Activated CD8-positive, alpha-beta memory T cell treated with anti-CD3 and anti-CD28 coated beads, Interleukin-2, amount 50 U/mL, for 24 hours (primary cell): Measurements from ENCODE around the gene HIVEP2.

Experiments
- DNase-seq: peaks from one replicate; pipeline ENCODE4 v3.0.0-alpha.2; 2020; ENCODE audit errors: extremely low read depth

The HIVEP2 gene

DNA sequence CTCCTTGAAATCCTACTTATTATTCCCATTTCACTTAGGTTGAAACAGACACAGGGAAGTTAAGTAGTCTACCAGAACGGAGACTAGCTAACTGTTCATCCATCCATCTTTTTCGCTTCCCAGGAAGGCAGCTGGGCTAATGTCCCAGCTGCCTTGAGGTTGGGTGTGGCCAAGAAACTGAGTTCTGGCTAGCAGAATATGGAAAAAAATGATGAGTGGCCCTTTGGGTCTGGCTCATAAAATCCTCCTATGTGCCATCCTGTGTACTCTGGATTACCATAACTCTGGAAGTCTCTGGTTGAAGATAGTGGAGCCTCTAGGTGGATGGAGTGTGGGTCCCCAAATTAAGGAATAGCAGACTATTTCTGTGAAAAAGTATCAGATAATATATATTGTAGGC, 206.2 kb downstream of the HIVEP2 start:
- DNase-seq, result no peak

DNA sequence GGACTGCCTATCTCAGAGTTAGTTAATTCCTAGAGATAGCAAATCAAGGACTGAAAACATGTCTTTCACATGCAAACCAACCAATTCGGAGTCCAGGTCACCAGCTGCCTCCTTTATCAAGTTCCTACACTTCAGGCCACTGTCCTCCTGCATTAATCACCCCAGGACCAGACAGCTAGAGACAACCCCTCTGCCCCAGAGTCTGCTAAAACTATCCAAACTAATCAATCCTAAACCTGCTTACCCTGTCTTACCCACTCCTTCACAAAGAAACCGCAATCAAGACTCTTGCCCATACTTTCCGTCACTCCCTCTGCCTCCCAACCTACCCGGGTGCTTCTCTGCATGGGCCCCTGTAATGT, 207.0 kb downstream of the HIVEP2 start:
- no peak for DNase-seq

DNA sequence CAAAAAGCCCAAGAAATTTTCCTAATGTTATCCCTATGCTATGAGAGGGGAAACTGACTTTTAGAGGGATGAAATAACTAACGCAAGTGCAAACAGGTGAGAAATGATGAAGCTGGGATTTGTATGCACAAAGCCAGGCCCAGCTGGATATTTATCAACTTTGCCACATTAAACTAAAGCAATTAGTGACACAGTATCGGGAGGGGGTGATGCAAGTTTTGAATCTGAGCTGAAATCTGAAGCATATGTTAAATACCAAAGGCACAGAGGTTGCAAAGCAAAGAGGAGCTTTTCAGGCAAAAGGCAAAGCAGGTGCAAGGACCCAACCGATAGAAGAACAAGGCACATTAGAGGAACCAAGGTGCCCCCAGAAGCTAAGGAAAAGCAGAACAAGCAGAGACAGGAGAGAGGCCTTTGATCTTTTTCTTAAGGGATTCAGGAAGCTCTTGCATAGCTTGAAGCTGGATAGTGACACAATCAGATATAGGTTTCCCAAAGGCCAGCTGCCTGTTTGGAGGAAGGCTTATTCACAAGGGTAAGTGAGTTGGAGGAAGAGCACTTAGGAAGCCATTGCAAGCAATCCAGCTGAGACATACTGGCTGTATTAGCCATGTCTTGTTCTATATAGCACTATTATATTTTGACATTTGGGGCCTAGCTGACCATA, 207.5 kb downstream of the HIVEP2 start:
- DNase-seq, result no peak

DNA sequence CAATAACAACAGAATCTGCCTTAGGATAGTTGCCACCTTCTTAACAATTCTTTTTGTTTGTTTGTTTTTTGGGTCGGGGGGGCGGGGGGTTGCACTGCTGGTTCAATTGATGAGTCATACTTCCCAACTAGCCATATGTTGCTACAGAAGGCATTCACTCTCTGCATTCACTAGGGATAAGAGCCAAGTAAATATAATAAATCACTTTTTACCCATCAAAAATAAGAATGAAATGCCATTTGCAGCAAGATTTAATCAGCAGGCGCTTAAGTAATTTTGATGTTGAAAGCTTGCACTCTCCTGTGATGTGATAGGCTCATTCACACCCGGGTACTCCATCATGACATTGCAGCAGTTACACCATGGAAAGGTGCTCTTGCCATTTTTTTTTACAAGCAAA, 209.8 kb downstream of the HIVEP2 start:
- DNase-seq, result no peak

DNA sequence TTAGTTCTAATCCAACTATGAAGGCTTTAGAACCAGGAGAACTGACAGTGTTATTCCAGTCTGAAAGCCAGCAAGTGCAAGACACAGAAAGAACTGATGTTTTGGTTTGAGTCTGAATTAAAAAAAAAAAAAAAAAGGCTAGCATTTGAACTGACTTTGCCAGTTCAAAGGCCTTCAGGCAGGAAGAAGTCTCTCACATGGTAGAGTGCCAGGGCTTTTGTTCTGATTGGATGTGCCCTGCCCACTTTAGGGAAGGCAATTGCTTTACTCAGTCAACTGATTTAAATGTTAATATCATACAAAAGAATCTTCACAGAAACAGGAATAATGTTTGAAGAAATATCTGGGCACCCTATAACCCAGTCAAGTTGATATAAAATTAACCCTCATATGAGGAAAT, 212.2 kb downstream of the HIVEP2 start:
- no peak for DNase-seq

DNA sequence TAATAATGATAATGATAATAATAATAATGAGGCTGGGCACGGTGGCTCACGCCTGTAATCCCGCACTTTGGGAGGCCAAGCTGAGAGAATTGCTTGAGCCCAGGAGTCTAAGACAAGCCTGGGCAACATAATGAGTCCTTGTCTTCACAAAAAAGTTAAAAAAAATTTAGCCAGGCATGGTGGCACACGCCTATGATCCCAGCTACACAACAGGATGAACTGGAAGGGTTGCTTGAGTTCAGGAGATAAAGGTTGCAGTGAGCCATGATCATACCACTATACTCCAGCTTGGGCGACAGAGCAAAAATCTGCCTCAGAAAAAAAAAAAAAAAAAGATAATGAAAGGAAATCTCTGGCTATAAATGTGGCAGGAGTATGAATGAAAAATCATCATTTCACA, 213.4 kb downstream of the HIVEP2 start:
- no peak for DNase-seq

DNA sequence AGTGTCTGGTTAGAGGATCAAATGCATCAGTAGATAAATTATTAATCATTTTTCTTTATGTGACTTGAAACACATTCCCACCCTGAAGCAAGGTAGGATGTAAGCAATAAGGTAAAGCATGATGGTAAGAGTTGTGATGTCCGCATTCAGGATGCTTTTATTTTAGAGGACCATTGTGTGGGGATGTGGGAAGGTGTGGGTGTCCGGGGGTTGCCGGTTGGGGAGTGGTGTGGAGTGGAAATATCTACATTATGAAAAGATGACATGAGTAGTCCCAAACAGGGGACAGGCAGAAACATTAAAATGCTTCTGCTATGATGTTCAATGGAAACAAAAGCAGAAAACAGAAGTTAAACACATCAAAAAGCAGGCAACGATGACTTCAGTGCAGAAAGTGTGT, 215.4 kb downstream of the HIVEP2 start:
- no peak for DNase-seq

DNA sequence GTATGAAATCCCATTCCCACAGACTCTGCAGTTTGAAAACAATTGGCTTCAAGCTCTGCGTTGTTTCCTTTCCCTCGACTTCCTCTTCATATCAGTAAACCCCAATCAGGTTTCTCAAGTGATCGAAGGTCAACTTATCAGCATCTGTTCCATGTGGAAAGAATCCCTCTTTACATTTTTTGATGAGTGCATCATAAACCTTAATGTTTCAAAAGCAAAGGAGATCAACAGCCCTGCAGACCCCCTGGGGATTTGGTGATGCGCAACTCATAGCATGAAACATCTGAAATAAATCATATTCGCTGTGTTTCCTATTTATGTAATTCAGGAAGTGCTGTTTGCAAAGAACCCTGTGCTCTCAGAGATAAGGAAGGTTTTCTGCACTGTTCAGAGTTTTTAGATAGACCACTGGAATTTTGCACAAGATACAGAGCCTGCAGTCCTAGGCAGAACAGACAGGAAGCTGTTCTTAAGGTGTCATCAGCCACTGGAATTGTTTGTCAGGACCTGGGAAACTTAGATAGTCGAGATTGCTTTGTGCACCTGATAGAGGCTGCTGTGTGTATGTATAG, 216.0 kb downstream of the HIVEP2 start:
- DNase-seq, result no peak

DNA sequence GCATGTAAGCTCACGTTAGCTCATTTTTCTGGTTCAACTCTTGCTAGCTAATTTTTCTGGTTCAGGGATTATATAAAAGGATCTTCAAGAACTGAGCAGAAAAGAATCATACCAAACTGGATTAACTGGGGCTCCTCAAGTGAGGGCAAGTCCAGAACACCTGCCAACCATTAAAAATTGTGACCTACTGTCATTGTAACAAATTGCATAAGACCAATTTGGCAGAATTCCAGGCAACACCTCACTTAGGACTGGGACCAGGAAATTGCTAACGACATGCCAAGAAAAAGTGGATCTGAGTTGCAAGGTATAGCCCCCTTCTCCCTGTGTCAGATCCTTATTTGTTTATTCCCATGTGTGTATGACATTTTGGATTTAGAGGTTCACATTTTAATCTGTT, 216.6 kb downstream of the HIVEP2 start:
- no peak for DNase-seq

DNA sequence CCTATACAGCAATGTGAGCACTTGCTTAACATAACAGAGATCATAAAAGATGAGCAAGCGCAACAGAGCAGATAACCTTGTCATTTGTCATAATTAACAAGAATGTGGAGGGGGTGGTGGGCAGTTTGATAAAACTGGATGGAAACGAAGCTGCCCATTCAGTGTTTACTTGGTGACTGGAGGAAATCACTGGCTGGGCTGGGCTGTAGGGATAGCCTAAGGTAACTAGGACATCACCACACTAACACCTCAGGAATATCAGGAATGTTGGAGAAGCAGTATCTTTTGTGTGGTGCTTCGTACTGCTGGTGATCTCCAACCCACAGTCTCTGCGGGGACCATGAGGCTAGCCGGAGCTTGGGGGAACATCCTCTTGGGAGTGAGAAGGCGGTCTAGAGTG, 218.4 kb downstream of the HIVEP2 start:
- DNase-seq, result no peak

DNA sequence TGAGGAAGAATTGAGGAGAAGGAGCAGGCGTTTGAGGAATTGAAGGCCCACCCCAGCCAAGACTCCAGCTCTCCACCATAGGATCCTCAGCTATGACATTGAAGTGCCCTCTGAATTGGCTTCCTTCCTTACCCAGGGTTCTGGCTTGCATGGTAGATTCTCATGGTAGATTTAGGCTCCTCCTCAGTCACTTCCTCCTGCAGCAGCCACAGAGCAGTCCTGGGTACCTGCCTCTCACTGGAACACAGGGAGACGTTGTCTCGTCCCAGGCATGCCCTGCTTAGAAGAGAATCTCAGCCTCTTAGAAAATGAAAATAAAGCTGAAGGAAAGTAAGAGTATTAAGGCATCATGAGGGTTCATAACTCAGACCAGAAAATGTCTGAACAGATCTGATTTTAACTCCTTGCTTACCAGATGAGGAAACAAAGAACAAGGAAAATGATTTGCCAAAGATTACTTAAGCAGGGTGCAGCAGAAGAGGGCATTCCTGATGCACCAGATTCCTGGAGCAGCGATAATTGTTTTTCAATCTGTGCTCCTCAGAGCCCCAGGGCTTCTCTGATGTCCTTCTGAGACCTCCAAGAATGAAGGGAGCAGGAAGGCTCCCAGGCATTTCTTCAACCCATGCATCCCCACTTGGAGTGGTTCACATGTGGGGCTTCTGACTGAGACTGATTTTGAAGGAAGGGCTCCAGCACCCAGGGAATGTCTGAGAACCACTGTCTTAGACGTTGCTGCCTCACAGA, 219.8 kb downstream of the HIVEP2 start:
- no peak for DNase-seq

DNA sequence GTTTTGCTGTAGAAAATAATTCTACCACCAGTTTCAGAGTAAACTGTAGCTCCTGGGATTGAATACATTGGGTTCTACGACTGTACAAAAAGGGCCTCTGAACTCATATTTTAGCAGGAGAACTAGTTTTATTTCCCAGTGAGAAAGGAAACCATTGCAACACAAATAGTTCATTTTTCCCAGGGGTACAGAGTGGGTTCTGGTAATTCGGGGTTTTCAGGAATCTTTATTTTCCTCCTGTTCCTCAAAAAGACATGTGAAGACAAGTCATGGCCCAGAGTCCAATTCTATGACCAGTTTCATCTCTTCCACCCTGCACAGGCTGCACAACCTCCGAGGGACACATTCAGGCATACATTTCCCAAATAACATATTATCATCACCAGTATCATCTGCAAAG, 222.1 kb downstream of the HIVEP2 start:
- no peak for DNase-seq

DNA sequence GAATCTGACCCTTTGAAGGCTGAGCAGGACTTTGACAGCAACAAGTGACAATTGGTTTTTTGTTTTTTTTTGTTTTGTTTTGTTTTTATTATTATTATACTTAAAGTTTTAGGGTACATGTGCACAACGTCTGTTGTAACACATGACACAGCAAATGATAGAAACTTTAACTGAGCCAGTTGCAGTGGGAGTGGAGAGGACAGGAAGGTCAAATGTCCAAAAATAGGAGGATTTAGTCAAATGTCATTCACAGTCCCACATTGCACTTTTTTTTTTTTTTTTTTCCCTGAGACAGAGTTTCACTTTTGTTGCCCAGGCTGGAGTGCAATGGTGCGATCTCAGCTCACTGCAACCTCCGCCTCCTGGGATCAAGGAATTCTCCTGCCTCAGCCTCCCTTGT, 223.0 kb downstream of the HIVEP2 start:
- no peak for DNase-seq

DNA sequence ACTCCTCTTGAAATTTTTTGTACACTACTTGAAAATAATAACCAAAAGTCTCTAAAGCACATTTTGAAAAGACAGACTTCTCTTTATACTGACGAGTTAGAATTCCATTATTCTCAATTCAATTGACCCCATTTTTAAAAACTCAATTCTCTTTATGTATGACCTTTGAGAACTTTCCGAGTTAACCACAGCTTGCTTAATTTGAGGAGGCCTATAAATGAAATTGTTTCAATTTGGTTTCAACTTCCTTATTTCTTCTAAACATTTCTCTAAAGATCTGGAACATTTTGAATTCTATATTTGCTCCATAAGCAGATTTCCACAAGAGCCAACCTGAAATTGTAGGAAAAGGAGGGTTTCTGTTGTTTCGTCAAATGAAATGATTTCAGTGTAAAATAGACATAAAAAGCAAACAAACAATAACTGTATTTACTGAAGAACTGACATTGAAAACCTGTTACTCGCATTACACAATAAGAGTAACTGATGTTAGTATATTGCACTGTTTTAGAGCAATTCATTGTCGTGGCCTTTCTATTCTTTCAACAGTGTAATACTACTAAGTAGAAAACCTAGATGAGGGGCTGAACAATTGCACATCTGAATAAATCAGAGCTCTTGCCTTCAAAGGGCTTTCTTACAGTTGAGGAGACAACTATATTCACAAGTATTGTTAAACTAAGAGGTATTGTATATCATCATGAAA, 223.6 kb downstream of the HIVEP2 start:
- DNase-seq, result no peak

DNA sequence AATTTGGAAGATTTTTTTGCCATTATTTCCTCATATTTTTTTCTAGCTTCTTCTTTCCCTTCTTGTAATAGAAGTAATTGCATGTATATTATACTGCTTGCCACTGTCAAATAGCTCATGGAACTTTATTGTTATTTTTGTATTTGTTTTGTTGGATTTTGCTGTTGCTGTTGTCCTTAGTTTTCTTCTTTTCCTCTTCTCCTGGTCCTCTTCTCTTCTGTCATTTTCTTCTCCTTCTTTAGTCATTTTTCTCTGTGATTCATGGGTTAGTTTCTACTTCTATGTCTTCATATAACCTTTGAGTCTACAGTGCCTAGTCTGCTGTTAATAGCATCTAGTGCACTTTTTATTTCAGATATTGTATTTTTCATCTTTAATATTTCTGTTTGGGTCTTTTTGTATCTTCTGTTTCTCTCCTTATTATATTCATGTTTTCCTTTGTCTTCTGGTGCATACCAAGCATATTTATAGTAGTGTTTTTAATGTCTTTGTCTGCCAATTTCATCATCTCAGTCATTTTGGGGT, 226.2 kb downstream of the HIVEP2 start:
- no peak for DNase-seq

DNA sequence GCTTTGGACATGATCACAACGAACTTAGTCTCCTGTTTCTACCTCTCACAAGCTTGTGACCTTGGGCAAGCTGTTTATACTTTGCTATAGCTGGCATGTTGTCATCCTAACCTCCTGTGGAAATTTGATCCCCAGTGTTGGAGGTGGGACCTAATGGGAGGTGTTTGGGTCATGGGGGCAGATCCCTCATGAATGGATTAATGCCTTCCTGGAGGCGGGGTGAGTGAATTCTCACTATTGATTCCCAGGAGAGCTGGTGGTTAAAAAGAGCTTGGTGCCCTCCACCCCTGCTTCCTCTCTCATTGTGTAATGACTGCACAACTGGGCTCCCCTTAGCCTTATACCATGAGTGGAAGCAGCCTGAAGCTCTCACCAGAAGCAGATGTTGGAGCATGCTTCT, 228.9 kb downstream of the HIVEP2 start:
- DNase-seq, result no peak

DNA sequence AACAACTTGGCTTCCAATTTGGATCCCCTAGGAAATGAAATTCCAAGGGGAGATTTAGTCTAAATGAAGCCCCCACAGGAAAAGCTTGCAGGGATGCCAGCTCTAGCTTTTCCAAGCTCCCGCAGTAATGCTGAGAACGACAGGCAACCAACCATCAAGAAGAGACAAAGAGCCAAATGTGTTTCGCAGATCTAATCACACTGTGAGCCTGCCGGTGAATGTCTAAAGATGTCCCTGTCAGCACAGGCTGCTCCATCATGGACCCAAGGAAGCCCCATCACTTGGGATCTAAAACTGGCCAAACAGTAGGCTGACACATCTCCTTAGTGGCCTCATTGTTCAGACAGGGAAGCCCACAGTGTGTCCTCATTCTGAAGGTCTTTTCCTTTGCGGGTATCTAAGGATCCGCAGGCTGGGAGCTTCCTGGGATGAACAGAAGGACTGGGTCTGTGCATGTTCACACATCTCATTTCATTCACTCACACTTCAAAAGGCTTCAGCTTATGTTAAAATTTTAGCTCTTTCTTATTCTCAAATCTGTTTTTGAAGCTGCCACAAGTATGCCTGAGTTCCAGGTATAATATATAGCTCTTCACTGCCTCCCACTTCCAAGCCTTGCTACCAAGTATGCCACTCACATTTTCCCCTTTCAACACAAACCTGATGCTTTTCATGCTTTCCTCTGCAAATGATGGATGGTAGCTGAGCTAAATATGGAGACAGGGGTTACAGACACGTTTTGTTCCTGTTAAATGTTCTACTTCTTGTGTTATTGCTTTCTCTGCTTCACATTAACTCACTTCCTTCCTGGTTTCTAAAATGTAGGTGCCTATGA, 229.8 kb downstream of the HIVEP2 start:
- DNase-seq, result no peak

DNA sequence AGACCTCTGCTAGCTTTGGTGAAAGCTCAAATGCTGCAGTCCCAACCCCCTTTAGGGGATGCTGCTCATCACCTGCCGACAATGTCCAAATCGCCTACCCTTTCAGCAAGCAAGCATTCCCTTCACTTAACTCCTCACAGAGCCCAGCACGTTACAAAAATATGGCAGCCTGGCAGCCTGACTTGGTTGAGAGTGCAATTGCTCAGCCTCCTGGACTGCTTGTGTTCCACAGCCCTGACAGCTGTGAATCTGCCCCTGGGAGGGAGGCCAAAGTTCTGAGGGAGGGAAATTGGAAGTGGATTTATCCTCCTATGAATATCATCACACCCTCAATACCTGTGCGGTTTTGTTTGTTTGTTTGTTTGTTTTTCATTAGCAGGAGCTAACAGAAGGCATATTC, 231.0 kb downstream of the HIVEP2 start:
- no peak for DNase-seq

DNA sequence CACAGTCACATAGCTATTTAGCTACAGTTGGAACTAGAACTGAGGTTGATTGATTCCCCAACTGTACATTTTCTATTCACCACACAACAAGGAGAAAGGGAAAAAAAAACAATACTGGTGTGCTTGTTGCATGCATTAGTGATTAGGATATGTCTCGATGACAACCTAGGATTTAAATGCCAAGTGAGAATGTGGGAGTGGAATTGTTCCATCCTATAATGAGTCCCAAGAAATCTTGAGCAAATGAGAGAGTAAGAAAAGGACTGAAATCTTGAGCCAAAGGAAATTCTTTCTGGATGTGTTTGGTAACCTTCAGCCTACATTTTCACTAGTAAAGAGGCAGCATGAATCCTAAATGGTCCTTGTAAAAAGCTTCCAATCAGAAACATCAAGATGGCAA, 232.7 kb downstream of the HIVEP2 start:
- no peak for DNase-seq

DNA sequence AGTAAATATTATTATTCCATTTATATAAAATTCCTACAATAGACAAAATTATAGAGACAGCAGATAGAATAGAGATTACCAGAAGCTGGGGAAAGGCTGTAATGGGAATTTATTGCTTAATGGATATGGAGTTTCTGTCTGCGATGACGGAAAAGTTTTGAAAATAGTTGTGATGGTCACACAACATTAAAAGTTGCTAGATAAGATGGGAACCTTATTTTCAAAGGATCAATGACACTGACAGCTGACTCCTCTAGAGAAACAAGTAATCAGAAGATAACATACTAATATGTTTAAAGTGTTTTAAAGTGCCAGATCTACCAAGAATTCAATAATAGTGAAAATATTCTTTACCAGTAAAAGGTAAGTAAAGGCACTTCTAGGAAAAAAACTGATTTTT, 236.3 kb downstream of the HIVEP2 start:
- no peak for DNase-seq

DNA sequence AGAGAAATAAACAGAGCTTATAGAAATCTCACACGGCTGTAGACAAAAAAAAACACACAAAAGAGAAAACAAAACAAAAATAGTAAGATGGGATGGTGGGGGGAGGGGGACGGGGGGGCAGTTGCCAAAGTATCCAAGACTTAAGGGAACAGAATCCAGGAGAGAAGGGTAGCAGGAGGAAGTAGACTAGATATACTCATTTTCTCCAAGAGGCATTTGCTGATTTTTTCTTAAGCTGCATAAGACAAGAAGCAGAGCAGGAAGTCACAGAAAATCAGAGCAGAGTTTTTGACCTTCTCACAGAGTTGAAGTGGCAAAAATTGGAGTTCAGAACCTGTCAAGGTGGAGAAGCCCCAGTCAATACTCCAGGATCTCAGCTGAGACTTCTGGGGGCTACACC, 237.7 kb downstream of the HIVEP2 start:
- DNase-seq, result no peak

DNA sequence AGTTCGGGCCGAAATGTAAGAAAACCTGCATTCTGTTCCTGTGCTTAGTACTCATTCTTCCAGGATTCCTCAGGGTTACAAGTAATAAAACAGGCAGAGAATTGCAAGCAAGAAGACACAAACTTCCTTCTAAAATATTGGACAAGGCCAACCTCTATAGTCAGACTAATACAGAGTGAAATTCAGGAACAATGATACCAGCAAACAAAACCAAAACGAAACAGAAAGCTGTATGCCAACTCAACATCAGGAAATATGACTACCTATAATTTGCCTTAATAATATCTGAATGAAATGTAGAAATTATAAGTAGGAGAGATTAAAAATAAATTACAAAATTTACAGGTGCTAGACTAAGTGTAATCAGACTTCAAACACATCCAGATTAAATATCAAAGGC, 238.8 kb downstream of the HIVEP2 start:
- no peak for DNase-seq
